HG02938 (cell line): ENCODE data around the gene SH3PXD2B.

Source experiments
- ATAC-seq: cut with Tn5 transposase; IDR thresholded peaks from one replicate; pipeline ENCODE4 v1.9.1; 2021; ENCODE audit warnings: mild to moderate bottlenecking, moderate library complexity; ENCODE audit not compliant: unreplicated experiment

Gene SH3PXD2B

GRCh38 chr5:172454358-172455086 lies at the start of gene SH3PXD2B:
SH3PXD2B (minus strand) TSS chr5:172454525; CDS start chr5:172454352, 173 bp downstream.
- ATAC-seq = peak; percentile 44

- no peak for ATAC-seq
These were observed 48.6 kb upstream of the SH3PXD2B start for GRCh38 chr5:172502969-172503368.

- no peak for ATAC-seq
These were observed 48.1 kb upstream of the SH3PXD2B start for GRCh38 chr5:172502410-172502809.

- no peak for ATAC-seq
These were observed 47.5 kb upstream of the SH3PXD2B start for GRCh38 chr5:172501708-172502320.

GRCh38 chr5:172499287-172499686 lies 45.0 kb upstream of the SH3PXD2B start:
- no peak for ATAC-seq

GRCh38 chr5:172498431-172499129 lies 44.3 kb upstream of the SH3PXD2B start:
- no peak for ATAC-seq

- no peak for ATAC-seq
These were observed 43.4 kb upstream of the SH3PXD2B start for GRCh38 chr5:172497591-172498255.

- no peak for ATAC-seq
These were observed 42.5 kb upstream of the SH3PXD2B start for GRCh38 chr5:172496671-172497371.

- ATAC-seq = no peak
These were observed 40.5 kb upstream of the SH3PXD2B start for GRCh38 chr5:172494630-172495505.

- ATAC-seq = no peak
These were observed 39.6 kb upstream of the SH3PXD2B start for GRCh38 chr5:172493906-172494305.

- ATAC-seq = no peak
These were observed 39.1 kb upstream of the SH3PXD2B start for GRCh38 chr5:172493461-172493860.

- ATAC-seq = no peak
These were observed 38.7 kb upstream of the SH3PXD2B start for GRCh38 chr5:172493002-172493401.

- ATAC-seq = no peak
These were observed 37.9 kb upstream of the SH3PXD2B start for GRCh38 chr5:172492097-172492840.

- no peak for ATAC-seq
These were observed 37.2 kb upstream of the SH3PXD2B start for GRCh38 chr5:172491481-172491880.

- no peak for ATAC-seq
These were observed 36.5 kb upstream of the SH3PXD2B start for GRCh38 chr5:172490514-172491461.

- no peak for ATAC-seq
These were observed 33.9 kb upstream of the SH3PXD2B start for GRCh38 chr5:172488221-172488620.

- ATAC-seq = no peak
These were observed 33.3 kb upstream of the SH3PXD2B start for GRCh38 chr5:172487671-172488070.

GRCh38 chr5:172486912-172487311 lies 32.6 kb upstream of the SH3PXD2B start:
- ATAC-seq = no peak
